H9 (cell line): ENCODE measurements around the gene AP3B2. TPM values are rescaled to one million over a fixed set of nuclear protein-coding genes. Genes with fewer than 3 reads are reported as not detected.

Experiments
- DNase-seq: peaks from one replicate; pipeline ENCODE4 v3.0.0-alpha.2; 2017
- H2AFZ ChIP-seq: one replicate; pipeline ENCODE4 v1.6.1; 2013; ENCODE audit warnings: mild to moderate bottlenecking, low read length, control low read depth, moderate library complexity
- H2AK5ac ChIP-seq: 2 replicates; pipeline ENCODE4 v1.6.1; 2013; ENCODE audit warnings: low read length, control low read depth, mixed read lengths; ENCODE audit not compliant: insufficient read length
- H2BK120ac ChIP-seq: one replicate; pipeline ENCODE4 v1.6.1; 2013; ENCODE audit warnings: low read depth, mild to moderate bottlenecking, low read length, control low read depth, inconsistent platforms; ENCODE audit not compliant: poor library complexity, severe bottlenecking
- H2BK12ac ChIP-seq: 2 replicates; pipeline ENCODE4 v1.6.1; 2013; ENCODE audit warnings: low read length, control low read depth, mixed read lengths, low read depth; ENCODE audit not compliant: insufficient read length
- H2BK15ac ChIP-seq: 2 replicates; pipeline ENCODE4 v1.6.1; 2013; ENCODE audit warnings: low read depth, low read length, control low read depth
- H2BK20ac ChIP-seq: one replicate; pipeline ENCODE4 v1.6.1; 2013; ENCODE audit warnings: low read depth, mild to moderate bottlenecking, low read length, control low read depth, inconsistent platforms; ENCODE audit not compliant: poor library complexity, severe bottlenecking
- H2BK5ac ChIP-seq: 2 replicates; pipeline ENCODE4 v1.6.1; 2013; ENCODE audit warnings: low read length, control low read depth, mixed read lengths; ENCODE audit not compliant: insufficient read length
- H3K14ac ChIP-seq: 2 replicates; pipeline ENCODE4 v1.6.1; 2013; ENCODE audit warnings: low read length, control low read depth; ENCODE audit not compliant: insufficient read depth
- H3K18ac ChIP-seq: 2 replicates; pipeline ENCODE4 v1.6.1; 2013; ENCODE audit warnings: low read depth, mild to moderate bottlenecking, mixed read lengths, low read length, control low read depth; ENCODE audit not compliant: insufficient read length
- H3K23ac ChIP-seq: 2 replicates; pipeline ENCODE4 v1.6.1; 2013; ENCODE audit warnings: low read length, control low read depth, mixed read lengths, low read depth; ENCODE audit not compliant: insufficient read length
- H3K23me2 ChIP-seq: 2 replicates; pipeline ENCODE4 v1.6.1; 2013; ENCODE audit warnings: low read depth, mild to moderate bottlenecking, mixed read lengths, low read length, control low read depth; ENCODE audit not compliant: insufficient read length, poor library complexity, severe bottlenecking
- H3K27ac ChIP-seq: 2 replicates; pipeline ENCODE4 v1.5.1; 2013; ENCODE audit warnings: low read length, control low read depth, mixed read lengths, low read depth; ENCODE audit not compliant: insufficient read length
- H3K27me3 ChIP-seq: 2 replicates; pipeline ENCODE4 v1.6.1; 2013; ENCODE audit warnings: low read length, control low read depth, inconsistent platforms; ENCODE audit not compliant: insufficient read depth
- H3K4ac ChIP-seq: 2 replicates; pipeline ENCODE4 v1.6.1; 2013; ENCODE audit warnings: low read depth, mild to moderate bottlenecking, control low read depth, inconsistent platforms, low read length, moderate library complexity
- H3K4me1 ChIP-seq: 2 replicates; pipeline ENCODE4 v1.6.1; 2013; ENCODE audit warnings: low read length, control low read depth, inconsistent platforms; ENCODE audit not compliant: insufficient read depth
- H3K4me2 ChIP-seq: 2 replicates; pipeline ENCODE4 v1.6.1; 2013; ENCODE audit warnings: low read length, control low read depth, mixed read lengths; ENCODE audit not compliant: insufficient read length, insufficient read depth
- H3K56ac ChIP-seq: 2 replicates; pipeline ENCODE4 v1.6.1; 2013; ENCODE audit warnings: low read depth, mild to moderate bottlenecking, mixed read lengths, low read length, control low read depth; ENCODE audit not compliant: insufficient read length
- H3K79me1 ChIP-seq: 2 replicates; pipeline ENCODE4 v1.6.1; 2013; ENCODE audit warnings: low read depth, mild to moderate bottlenecking, moderate library complexity, low read length, control low read depth, inconsistent platforms; ENCODE audit not compliant: insufficient read depth, poor library complexity, severe bottlenecking
- H3K79me2 ChIP-seq: 2 replicates; pipeline ENCODE4 v1.6.1; 2013; ENCODE audit warnings: low read length, control low read depth, inconsistent platforms; ENCODE audit not compliant: insufficient read depth
- H3K9ac ChIP-seq: 2 replicates; pipeline ENCODE4 v1.6.1; 2013; ENCODE audit warnings: low read length, control low read depth, mixed read lengths; ENCODE audit not compliant: insufficient read length; ENCODE audit errors: extremely low read depth
- H3K9me3 ChIP-seq: one replicate; pipeline ENCODE4 v1.6.1; 2013; ENCODE audit warnings: low read depth, low read length, inconsistent platforms; ENCODE audit not compliant: control insufficient read depth
- H3T11ph ChIP-seq: one replicate; pipeline ENCODE4 v1.6.1; 2013; ENCODE audit warnings: mild to moderate bottlenecking, low read length, control low read depth, inconsistent platforms
- H4K20me1 ChIP-seq: one replicate; pipeline ENCODE4 v1.6.1; 2013; ENCODE audit not compliant: control insufficient read depth, insufficient read length, insufficient read depth
- H4K5ac ChIP-seq: 2 replicates; pipeline ENCODE4 v1.6.1; 2013; ENCODE audit warnings: low read depth, mild to moderate bottlenecking, mixed read lengths, low read length, control low read depth; ENCODE audit not compliant: insufficient read length
- H4K8ac ChIP-seq: replicated peaks from 2 replicates; pipeline ENCODE4 v1.6.1; 2013; ENCODE audit warnings: low read length, control low read depth, mixed read lengths, low read depth; ENCODE audit not compliant: insufficient read length
- H4K91ac ChIP-seq: 2 replicates; pipeline ENCODE4 v1.6.1; 2013; ENCODE audit warnings: low read depth, mild to moderate bottlenecking, moderate library complexity, mixed read lengths, low read length, control low read depth; ENCODE audit not compliant: insufficient read length
- H3K27ac Mint-ChIP-seq, 3 experiments: 2 replicates in 2 of 3; 3 replicates in 1 of 3; pipeline ENCODE4 v1.8.0; 2020 to 2021; ENCODE audit warnings: mixed read lengths in 3 of 3, mild to moderate bottlenecking in 1 of 3, moderate library complexity in 1 of 3
- H3K27me3 Mint-ChIP-seq: 2 replicates; pipeline ENCODE4 v1.8.0; 2021; ENCODE audit warnings: low read depth, mild to moderate bottlenecking, moderate library complexity, mixed read lengths
- H3K36me3 Mint-ChIP-seq, 3 experiments: 2 replicates in 2 of 3; 3 replicates in 1 of 3; pipeline ENCODE4 v1.8.0; 2020 to 2021; ENCODE audit warnings: low read depth in 3 of 3, mixed read lengths in 3 of 3; ENCODE audit not compliant: insufficient read depth in 1 of 3
- H3K4me1 Mint-ChIP-seq, 2 experiments: 2 replicates each; pipeline ENCODE4 v1.8.0; 2020; ENCODE audit warnings: mixed read lengths in 2 of 2
- H3K4me3 Mint-ChIP-seq, 2 experiments: 2 replicates in 1 of 2; 3 replicates in 1 of 2; pipeline ENCODE4 v1.8.0; 2020 to 2021; ENCODE audit warnings: mild to moderate bottlenecking in 2 of 2, mixed read lengths in 2 of 2, moderate library complexity in 1 of 2
- H3K9me3 Mint-ChIP-seq, 2 experiments: 2 replicates in 1 of 2; 3 replicates in 1 of 2; pipeline ENCODE4 v1.8.0; 2020; ENCODE audit warnings: mild to moderate bottlenecking in 2 of 2, mixed read lengths in 2 of 2, moderate library complexity in 1 of 2
- CTCF ChIP-seq: fragments of 200-600 bp; sonication (generic); conservative IDR thresholded peaks from 3 replicates; pipeline ENCODE4 v1.8.0; 2021; ENCODE audit warnings: antibody characterized with exemption, mild to moderate bottlenecking
- WGBS: extraction: QIAGEN DNeasy Blood & Tissue Kit; methylation state at CpG from one replicate; pipeline ENCODE4 v1.1.7; 2013; ENCODE audit warnings: missing lambda C conversion rate, low lambda C conversion rate, mixed read lengths; ENCODE audit not compliant: insufficient read length; ENCODE audit errors: extremely low coverage; 5-methylcytosine and 5-hydroxymethylcytosine counted together
- total RNA-seq: library from RNA; stranded (reverse); gene quantifications from 2 replicates; pipeline ENCODE4 v1.2.1, GENCODE V29; 2021

Gene AP3B2
- total RNA-seq, 1 experiment from 2014 or later: 10.6 TPM

GRCh38 chr15:82624008-82624407 is 85.7 kb downstream of the AP3B2 start:
- H3K9me3 ChIP-seq: no peaks in the 10 kb centered on the region
- no peak overlapping the region for H3K56ac ChIP-seq
- H3K79me2 ChIP-seq: no peaks in the 10 kb centered on the region
- H4K91ac ChIP-seq: no peak overlapping the region
- no peak overlapping the region for H3K4me3 Mint-ChIP-seq
- H3K79me1 ChIP-seq: no peaks in the 10 kb centered on the region
- no peaks in the 10 kb centered on the region for H3K9me3 Mint-ChIP-seq
- H4K8ac ChIP-seq: no peak overlapping the region
- no peak overlapping the region for H2BK20ac ChIP-seq
- H3K14ac ChIP-seq: no peak overlapping the region
- no peaks in the 10 kb centered on the region for H3K23me2 ChIP-seq
- no peaks in the 10 kb centered on the region for H3K27me3 ChIP-seq
- no peaks in the 10 kb centered on the region for H3K4me1 ChIP-seq
- H3K9ac ChIP-seq: no peak overlapping the region
- no peak overlapping the region for H2AFZ ChIP-seq
- DNase-seq: no peak
- H4K5ac ChIP-seq: no peak overlapping the region
- H3K4me1 Mint-ChIP-seq: no peaks in the 10 kb centered on the region
- H2AK5ac ChIP-seq: no peak overlapping the region
- H2BK15ac ChIP-seq: no peak overlapping the region
- no peak overlapping the region for H2BK5ac ChIP-seq
- H3K18ac ChIP-seq: no peak overlapping the region
- no peak overlapping the region for H3K4me2 ChIP-seq
- H2BK12ac ChIP-seq: no peak overlapping the region
- no peak overlapping the region for H3K23ac ChIP-seq
- no peak for TF ChIP-seq CTCF
- WGBS: no CpG with 5 or more reads among the region's 2 CpGs
- H3T11ph ChIP-seq: no peak overlapping the region
- no peak overlapping the region for H3K27ac Mint-ChIP-seq
- no peak overlapping the region for H2BK120ac ChIP-seq
- no peak overlapping the region for H3K4ac ChIP-seq
- no peaks in the 10 kb centered on the region for H3K36me3 Mint-ChIP-seq
- H4K20me1 ChIP-seq: no peaks in the 10 kb centered on the region
- H3K27me3 Mint-ChIP-seq: 0 out of 2 replicates have a peak, but pooled peaks cover 1% of the 10 kb centered on the region
- H3K27ac ChIP-seq: no peak overlapping the region
